SU-DHL-6 (cell line): ENCODE data around the gene CHMP1A.
"Not testable (repeated sequence)": the region's sequence is repeated elsewhere in the genome, so short reads cannot be mapped to it uniquely, and the experiment has no call there.

Experiments
- H2AFZ ChIP-seq: fragments of 200-600 bp; sonication (generic); 2 replicates; pipeline ENCODE4 v1.6.1; 2014; ENCODE audit warnings: low read depth, mild to moderate bottlenecking, moderate library complexity, mixed read lengths, antibody characterized with exemption, low read length; ENCODE audit not compliant: severe bottlenecking
- H3F3A ChIP-seq: fragments of 200-600 bp; shearing (Covaris generic); 2 replicates; pipeline ENCODE4 v1.6.0; 2016; ENCODE audit warnings: antibody characterized with exemption, mild to moderate bottlenecking; ENCODE audit not compliant: insufficient read depth
- H3K27ac ChIP-seq: fragments of 200-600 bp; sonication (generic); 2 replicates; pipeline ENCODE4 v1.5.1; 2016; ENCODE audit warnings: low read depth, mild to moderate bottlenecking, low read length, moderate library complexity, mixed read lengths
- H3K27me3 ChIP-seq: fragments of 200-600 bp; sonication (generic), shearing (Covaris generic); 2 replicates; pipeline ENCODE4 v1.6.0; 2014; ENCODE audit warnings: mild to moderate bottlenecking, low read length
- H3K36me3 ChIP-seq: fragments of 200-600 bp; sonication (generic); 2 replicates; pipeline ENCODE4 v1.6.1; 2014; ENCODE audit warnings: mild to moderate bottlenecking, low read length, mixed read lengths
- H3K4me2 ChIP-seq: fragments of 300-600, 200-600 bp; shearing (Covaris generic), sonication (generic); 2 replicates; pipeline ENCODE4 v1.6.0; 2014; ENCODE audit warnings: low read length, low read depth, mild to moderate bottlenecking; ENCODE audit not compliant: poor library complexity, severe bottlenecking
- H3K4me3 ChIP-seq: fragments of 200-600 bp; sonication (generic); 2 replicates; pipeline ENCODE4 v1.5.1; 2014; ENCODE audit warnings: antibody characterized with exemption, low read length, mild to moderate bottlenecking, mixed read lengths; ENCODE audit not compliant: insufficient read depth, poor library complexity, severe bottlenecking
- H3K79me2 ChIP-seq: fragments of 200-600 bp; sonication (generic); 2 replicates; pipeline ENCODE4 v1.6.1; 2014; ENCODE audit warnings: mild to moderate bottlenecking, low read length, moderate library complexity; ENCODE audit not compliant: insufficient read depth
- H3K9ac ChIP-seq: fragments of 200-600 bp; sonication (generic); 2 replicates; pipeline ENCODE4 v1.7.0; 2014; ENCODE audit warnings: mild to moderate bottlenecking, low read length
- H3K9me2 ChIP-seq: fragments of 200-600 bp; sonication (generic); replicated peaks from 2 replicates; pipeline ENCODE4 v1.6.1; 2014; ENCODE audit warnings: low read length; ENCODE audit not compliant: insufficient read depth
- H3K9me3 ChIP-seq: fragments of 200-600 bp; sonication (generic); 2 replicates; pipeline ENCODE4 v1.6.1; 2014; ENCODE audit warnings: low read length, mixed read lengths; ENCODE audit not compliant: insufficient read depth
- H4K20me1 ChIP-seq: fragments of 200-600 bp; sonication (generic); 2 replicates; pipeline ENCODE4 v1.6.1; 2014; ENCODE audit warnings: low read depth, mild to moderate bottlenecking, antibody characterized with exemption, low read length, moderate library complexity, mixed read lengths
- CTCF ChIP-seq: fragments of 200-600 bp; sonication (generic); IDR thresholded peaks from one replicate; pipeline ENCODE4 v1.5.1; 2017; ENCODE audit warnings: antibody characterized with exemption, mild to moderate bottlenecking, low read length, moderate library complexity; ENCODE audit not compliant: insufficient read depth, poor library complexity, severe bottlenecking
- EZH2phosphoT487 ChIP-seq: fragments of 200-600 bp; sonication (generic), shearing (Covaris generic); conservative IDR thresholded peaks from 2 replicates; pipeline ENCODE4 v1.6.1; 2018; ENCODE audit warnings: mild to moderate bottlenecking, antibody characterized with exemption, low read length, moderate library complexity, mixed read lengths

Gene CHMP1A

GRCh38 chr16:89685916-89686315 is 28.4 kb upstream of the CHMP1A start:
- H3K9me2 ChIP-seq: no peaks in the 10 kb centered on the region
- H3K4me3 ChIP-seq: no peak overlapping the region
- no peaks in the 10 kb centered on the region; the same call in 1 of the 2 replicates for H3K36me3 ChIP-seq
- peak overlapping the region; percentile 98 for H3K4me2 ChIP-seq
- H2AFZ ChIP-seq: no peak overlapping the region
- H4K20me1 ChIP-seq: no peaks in the 10 kb centered on the region
- H3F3A ChIP-seq: peaks cover 4% of the 10 kb centered on the region
- no peak overlapping the region for H3K27ac ChIP-seq
- TF ChIP-seq EZH2phosphoT487 (no peak), CTCF (no peak)
- no peaks in the 10 kb centered on the region for H3K27me3 ChIP-seq
- peak overlapping the region; percentile 90 for H3K9ac ChIP-seq
- H3K79me2 ChIP-seq: peaks cover 8% of the 10 kb centered on the region
- no peaks in the 10 kb centered on the region for H3K9me3 ChIP-seq

GRCh38 chr16:89678258-89678657 is 20.8 kb upstream of the CHMP1A start:
- Histone ChIP-seq H2AFZ (no peak overlapping the region), H3K4me2 (no peak overlapping the region), H3K27ac (no peak overlapping the region), H3K27me3 (no peaks in the 10 kb centered on the region), H3K79me2 (no peaks in the 10 kb centered on the region), H3K9ac (no peak overlapping the region), H3K4me3 (no peak overlapping the region), H4K20me1 (no peaks in the 10 kb centered on the region), H3K9me3 (peaks cover 14% of the 10 kb centered on the region; the same call in 1 of the 2 replicates), H3K36me3 (no peaks in the 10 kb centered on the region), H3F3A (no peaks in the 10 kb centered on the region), H3K9me2 (no peaks in the 10 kb centered on the region)
- no peak for TF ChIP-seq CTCF
- TF ChIP-seq EZH2phosphoT487: no peak

GRCh38 chr16:89672177-89672941 is 14.9 kb upstream of the CHMP1A start:
- Histone ChIP-seq H3K4me3 (no peak overlapping the region), H3K9ac (no peak overlapping the region), H3K79me2 (no peaks in the 10 kb centered on the region), H3K27ac (no peak overlapping the region), H3F3A (no peaks in the 10 kb centered on the region), H3K9me2 (no peaks in the 10 kb centered on the region), H2AFZ (no peak overlapping the region), H3K9me3 (no peaks in the 10 kb centered on the region), H3K4me2 (no peak overlapping the region), H3K36me3 (no peaks in the 10 kb centered on the region), H4K20me1 (no peaks in the 10 kb centered on the region), H3K27me3 (no peaks in the 10 kb centered on the region)
- TF ChIP-seq EZH2phosphoT487 (no peak), CTCF (no peak)

- not testable (repeated sequence) for H3K4me3 ChIP-seq, H3K27me3 ChIP-seq, H3K9me3 ChIP-seq, H3K4me2 ChIP-seq, H3K9me2 ChIP-seq, H3F3A ChIP-seq, H3K36me3 ChIP-seq, H4K20me1 ChIP-seq, H3K79me2 ChIP-seq, H2AFZ ChIP-seq, H3K27ac ChIP-seq, H3K9ac ChIP-seq
These were observed 14.1 kb upstream of the CHMP1A start for GRCh38 chr16:89671565-89671964.
